Measurements from ENCODE around the gene FBXW9. TPM values are rescaled to one million over a fixed set of nuclear protein-coding genes. Genes with fewer than 3 reads are reported as not detected.

FBXW9 gene
- total and polyA plus RNA-seq, 2 of the 8 experiments (the other 6 are each of a cell fraction or from before 2014, with no cell fraction given): 10.8 to 30.1 TPM

DNA sequence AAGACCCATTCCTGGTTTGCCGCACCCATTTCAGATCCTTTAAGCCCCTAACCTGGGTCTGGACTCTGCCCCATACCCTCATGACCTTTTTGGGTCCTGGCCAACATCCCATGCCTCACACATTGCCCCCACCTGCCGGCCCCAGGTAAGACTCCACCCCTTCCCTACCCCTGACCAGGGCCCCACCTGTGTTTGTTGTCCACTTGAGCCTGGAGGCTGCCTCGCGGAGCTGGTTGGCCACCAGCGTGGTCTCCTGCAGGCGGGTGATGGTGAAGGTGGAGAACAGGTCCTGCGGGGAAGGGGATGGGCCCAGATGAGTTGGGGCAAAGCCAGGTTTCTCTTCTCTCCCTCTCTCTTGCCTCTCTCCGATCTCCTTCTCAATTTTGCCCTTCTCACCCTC lies 49.4 kb downstream of the FBXW9 start:
- Histone ChIP-seq H3K4me3 (ENCODE audit: extremely low read depth in 1 of 4, insufficient read depth in 2 of 4, low read depth in 3 of 4, low read length in 4 of 4) (no peak overlapping the region), H2AFZ (ENCODE audit: low read length) (no peak overlapping the region), H3K27ac (ENCODE audit: low read depth, low read length) (no peak overlapping the region), H2BK20ac (ENCODE audit: low read length) (no peak overlapping the region), H3K56ac (replicated peaks; ENCODE audit: insufficient read length, low read depth, low read length) (no peak overlapping the region), H3K27me3 (replicated peaks in 1 of 4; ENCODE audit: control insufficient read depth in 3 of 4, extremely low read depth in 1 of 4, insufficient read depth in 3 of 4, low read length in 3 of 4) (no peaks in the 10 kb centered on the region), H4K5ac (ENCODE audit: insufficient read length, low read depth, low read length) (no peak overlapping the region), H2BK5ac (ENCODE audit: low read depth, low read length) (no peak overlapping the region), H2BK120ac (replicated peaks; ENCODE audit: low read depth, low read length) (no peak overlapping the region), H3K9ac (replicated peaks in 1 of 4; ENCODE audit: extremely low read depth in 1 of 4, low read depth in 3 of 4, low read length in 3 of 4) (no peak overlapping the region; a peak in 1 of 7 replicates), H3K79me2 (ENCODE audit: control insufficient read depth in 1 of 2, insufficient read depth in 2 of 2, low read length in 2 of 2) (no peaks in the 10 kb centered on the region), H3K4me2 (ENCODE audit: insufficient read depth in 1 of 2, low read depth in 2 of 2, low read length in 2 of 2) (no peak overlapping the region), H3K23me2 (ENCODE audit: low read depth, low read length) (no peaks in the 10 kb centered on the region), H2AK5ac (ENCODE audit: low read depth, low read length) (no peak overlapping the region), H4K8ac (ENCODE audit: extremely low read depth, insufficient read depth, low read length) (no peak overlapping the region), H3K4me1 (replicated peaks in 1 of 4; ENCODE audit: control insufficient read depth in 3 of 4, insufficient read depth in 4 of 4, low read length in 3 of 4) (no peaks in the 10 kb centered on the region), H4K91ac (replicated peaks; ENCODE audit: insufficient read length, low read length) (no peak overlapping the region), H3K4ac (replicated peaks; ENCODE audit: insufficient read length, low read depth, low read length) (no peak overlapping the region), H3K18ac (ENCODE audit: extremely low read depth, low read length) (no peak overlapping the region), H2BK15ac (ENCODE audit: low read length) (no peak overlapping the region), H2BK12ac (ENCODE audit: low read depth, low read length) (no peak overlapping the region), H3K14ac (ENCODE audit: insufficient read length) (no peak overlapping the region), H3K36me3 (ENCODE audit: control insufficient read depth in 2 of 4, insufficient read depth in 4 of 4, low read length in 3 of 4) (peaks cover 0 to 4% (median 0%) of the 10 kb centered on the region in 4 experiments; a peak in 2 of 8 replicates), H3K79me1 (ENCODE audit: low read depth, low read length) (no peaks in the 10 kb centered on the region), H3K9me3 (ENCODE audit: insufficient read depth in 2 of 2, low read depth in 1 of 2, low read length in 1 of 2) (peaks cover 0 to 4% of the 10 kb centered on the region in 2 experiments; a peak in 1 of 4 replicates), H3K23ac (ENCODE audit: insufficient read length) (no peak overlapping the region), H4K20me1 (replicated peaks in 1 of 2; ENCODE audit: control insufficient read depth in 1 of 2, insufficient read depth in 2 of 2, low read length in 2 of 2) (no peaks in the 10 kb centered on the region)
- POLR2A ChIA-PET (ENCODE audit: partially characterized antibody): interaction anchor here (0.6 to 2.5 kb wide), 8 partner anchors 9 to 208 kb away, joined by 3 to 9 read pairs (median 3); partner anchors contain the start of genes DHPS, ZNF490 and ZNF791
- TF ChIP-seq, protein P1, sequence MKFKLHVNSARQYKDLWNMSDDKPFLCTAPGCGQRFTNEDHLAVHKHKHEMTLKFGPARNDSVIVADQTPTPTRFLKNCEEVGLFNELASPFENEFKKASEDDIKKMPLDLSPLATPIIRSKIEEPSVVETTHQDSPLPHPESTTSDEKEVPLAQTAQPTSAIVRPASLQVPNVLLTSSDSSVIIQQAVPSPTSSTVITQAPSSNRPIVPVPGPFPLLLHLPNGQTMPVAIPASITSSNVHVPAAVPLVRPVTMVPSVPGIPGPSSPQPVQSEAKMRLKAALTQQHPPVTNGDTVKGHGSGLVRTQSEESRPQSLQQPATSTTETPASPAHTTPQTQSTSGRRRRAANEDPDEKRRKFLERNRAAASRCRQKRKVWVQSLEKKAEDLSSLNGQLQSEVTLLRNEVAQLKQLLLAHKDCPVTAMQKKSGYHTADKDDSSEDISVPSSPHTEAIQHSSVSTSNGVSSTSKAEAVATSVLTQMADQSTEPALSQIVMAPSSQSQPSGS (IDR thresholded peaks at IDR 0.05; ENCODE audit: low read length): no peak
- no peak for TF ChIP-seq CTBP2 (IDR thresholded peaks at IDR 0.05; ENCODE audit: borderline replicate concordance, insufficient read depth, insufficient read length, low read length)
- no peak for TF ChIP-seq RAD21 (IDR thresholded peaks at IDR 0.05 in 1 of 2, conservative IDR thresholded peaks at IDR 0.05 in 1 of 2; ENCODE audit: low read depth in 2 of 2, low read length in 2 of 2)
- TF ChIP-seq YY1 (IDR thresholded peaks at IDR 0.05; ENCODE audit: low read depth, low read length): no peak
- no peak for TF ChIP-seq HDAC2 (IDR thresholded peaks at IDR 0.05; ENCODE audit: borderline replicate concordance in 1 of 2, low read depth in 2 of 2, low read length in 2 of 2)
- CTCF ChIA-PET (ENCODE audit: partially characterized antibody): interaction anchor here (0.7 to 1.2 kb wide), 6 partner anchors 10 to 324 kb away, joined by 3 to 5 read pairs (median 3); no protein-coding TSS in a partner anchor
- 77% methylated on average over 6 of the region's 8 CpGs; no CpG with 5 or more reads in 1 of the 2 experiments for WGBS, 2 experiments (ENCODE audit: extremely low coverage in 1 of 2, insufficient coverage in 1 of 2, insufficient read length in 1 of 2, insufficient replicate concordance in 2 of 2, low coverage in 1 of 2, low lambda C conversion rate in 2 of 2, missing lambda C conversion rate in 1 of 2)
- DNase-seq (ENCODE audit: low read depth in 1 of 2, low spot score in 2 of 2): no peak
- no peak for FAIRE-seq

Data from H1 (cell line).